SK-N-SH treated with all-trans-retinoic acid at 6 μM for 48 hours (cell line): ENCODE data around the gene NLGN2.

Experiments used
- ZFP3 ChIP-seq: fragments of 250-450 bp; sonication (Bioruptor Pico); IDR thresholded peaks from 2 replicates; pipeline ENCODE4 v1.5.0; 2020; ENCODE audit warnings: mild to moderate bottlenecking, moderate library complexity
- ZNF8 ChIP-seq: fragments of 450-650 bp; formaldehyde crosslinking; IDR thresholded peaks from 2 replicates; pipeline ENCODE4 v1.5.0; 2020; ENCODE audit warnings: mild to moderate bottlenecking, moderate library complexity

- TF ChIP-seq ZFP3, result no peak
- TF ChIP-seq ZNF8 (CRISPR knock-in tag), result no peak
Measured at GRCh38 chr17:7403727-7403976, 4.0 kb upstream of the NLGN2 start.
